GM23338 (cell line): ENCODE results near the gene GLIS2. TPM values are rescaled to one million over a fixed set of nuclear protein-coding genes. Genes with fewer than 3 reads are reported as not detected.

ENCODE experiments used
- ATAC-seq: fragments of 200-7000 bp; cut with Tn5 transposase; 3 replicates; pipeline ENCODE4 v1.9.1; 2020
- DNase-seq: peaks from one replicate; pipeline ENCODE4 v3.0.0-alpha.2; 2015; ENCODE audit warnings: low spot score
- H2AFZ ChIP-seq: fragments of 200-600 bp; sonication (generic); 2 replicates; pipeline ENCODE4 v1.8.0; 2016; ENCODE audit warnings: antibody characterized with exemption, mild to moderate bottlenecking, moderate library complexity
- H3F3A ChIP-seq: fragments of 200-600 bp; sonication (generic); replicated peaks from 2 replicates; pipeline ENCODE4 v1.8.0; 2017; ENCODE audit warnings: antibody characterized with exemption, mixed run types, low read depth
- H3K27ac ChIP-seq: fragments of 200-600 bp; sonication (generic); 2 replicates; pipeline ENCODE4 v1.6.1; 2016; ENCODE audit warnings: low read depth
- H3K27me3 ChIP-seq: fragments of 200-600 bp; sonication (generic); 2 replicates; pipeline ENCODE4 v1.8.0; 2016; ENCODE audit warnings: mild to moderate bottlenecking, mixed run types, moderate library complexity; ENCODE audit not compliant: insufficient read depth
- H3K36me3 ChIP-seq: fragments of 200-600 bp; sonication (generic); 2 replicates; pipeline ENCODE4 v1.8.0; 2016; ENCODE audit warnings: mild to moderate bottlenecking; ENCODE audit not compliant: insufficient read depth
- H3K4me1 ChIP-seq: fragments of 200-600 bp; sonication (generic); 2 replicates; pipeline ENCODE4 v1.8.0; 2016; ENCODE audit warnings: mild to moderate bottlenecking, moderate library complexity; ENCODE audit not compliant: insufficient read depth
- H3K4me2 ChIP-seq: fragments of 200-600 bp; sonication (generic); 2 replicates; pipeline ENCODE4 v1.7.1; 2017; ENCODE audit warnings: mixed run types
- H3K4me3 ChIP-seq: fragments of 200-600 bp; sonication (generic); 2 replicates; pipeline ENCODE4 v1.6.1; 2016; ENCODE audit warnings: mixed run types
- H3K79me2 ChIP-seq: fragments of 200-600 bp; sonication (generic); replicated peaks from 2 replicates; pipeline ENCODE4 v1.8.0; 2017; ENCODE audit warnings: mild to moderate bottlenecking; ENCODE audit not compliant: insufficient read depth
- H3K9me2 ChIP-seq: fragments of 200-600 bp; sonication (generic); 2 replicates; pipeline ENCODE4 v1.8.0; 2017; ENCODE audit not compliant: insufficient read depth
- H4K20me1 ChIP-seq: fragments of 200-600 bp; sonication (generic); replicated peaks from 2 replicates; pipeline ENCODE4 v1.8.0; 2017; ENCODE audit warnings: mild to moderate bottlenecking; ENCODE audit not compliant: insufficient read depth
- H3K27ac Mint-ChIP-seq: 2 replicates; pipeline ENCODE4 v1.8.0; 2020; ENCODE audit warnings: inconsistent platforms, mild to moderate bottlenecking, moderate library complexity, mixed read lengths
- H3K27me3 Mint-ChIP-seq: 3 replicates; pipeline ENCODE4 v1.8.0; 2022; ENCODE audit warnings: low read depth, mild to moderate bottlenecking, moderate library complexity, mixed read lengths, inconsistent platforms; ENCODE audit not compliant: insufficient read depth, poor library complexity
- H3K36me3 Mint-ChIP-seq: 3 replicates; pipeline ENCODE4 v1.8.0; 2021; ENCODE audit warnings: low read depth, mild to moderate bottlenecking, inconsistent platforms, moderate library complexity, mixed read lengths
- H3K4me1 Mint-ChIP-seq: 3 replicates; pipeline ENCODE4 v1.8.0; 2020; ENCODE audit warnings: mild to moderate bottlenecking, inconsistent platforms, mixed read lengths
- H3K4me3 Mint-ChIP-seq: 3 replicates; pipeline ENCODE4 v1.8.0; 2021; ENCODE audit warnings: moderate library complexity, mild to moderate bottlenecking, inconsistent platforms, mixed read lengths
- H3K9me3 Mint-ChIP-seq: 3 replicates; pipeline ENCODE4 v1.8.0; 2020; ENCODE audit warnings: moderate library complexity, mild to moderate bottlenecking, inconsistent platforms, mixed read lengths
- CTCF ChIP-seq, 2 experiments: fragments of 200-600 bp in 1 of 2; sonication (generic) in 1 of 2; conservative IDR thresholded peaks; 2 replicates each; pipeline versions ENCODE4 v1.5.1 to v1.6.1; 2016 to 2017; ENCODE audit warnings: antibody characterized with exemption in 2 of 2, low read depth in 2 of 2, mild to moderate bottlenecking in 2 of 2, moderate library complexity in 1 of 2
- EZH2 ChIP-seq: fragments of 200-600 bp; sonication (generic); IDR thresholded peaks from one replicate; pipeline ENCODE4 v1.8.0; 2017; ENCODE audit warnings: antibody characterized with exemption, mild to moderate bottlenecking, low read depth; ENCODE audit not compliant: unreplicated experiment
- EZH2phosphoT487 ChIP-seq: fragments of 200-600 bp; sonication (generic); IDR thresholded peaks from one replicate; pipeline ENCODE4 v1.8.1; 2018; ENCODE audit warnings: antibody characterized with exemption; ENCODE audit not compliant: unreplicated experiment
- JUNB ChIP-seq: IDR thresholded peaks from one replicate; pipeline ENCODE4 v1.6.1; 2016; ENCODE audit warnings: antibody characterized with exemption; ENCODE audit not compliant: unreplicated experiment
- NANOG ChIP-seq: IDR thresholded peaks from 2 replicates; pipeline ENCODE4 v1.6.1; 2016; ENCODE audit warnings: antibody characterized with exemption, borderline replicate concordance
- REST ChIP-seq: IDR thresholded peaks from one replicate; pipeline ENCODE4 v1.6.1; 2018; ENCODE audit warnings: antibody characterized with exemption; ENCODE audit not compliant: unreplicated experiment
- STAT1 ChIP-seq: IDR thresholded peaks from one replicate; pipeline ENCODE4 v1.6.1; 2016; ENCODE audit warnings: antibody characterized with exemption; ENCODE audit not compliant: unreplicated experiment
- ZNF114 ChIP-seq: fragments of 250-450 bp; sonication (Bioruptor Pico); IDR thresholded peaks from 2 replicates; pipeline ENCODE4 v1.5.0; 2020; ENCODE audit warnings: mild to moderate bottlenecking, moderate library complexity
- ZNF331 ChIP-seq: fragments of 250-450 bp; sonication (Bioruptor Pico); IDR thresholded peaks from 2 replicates; pipeline ENCODE4 v1.5.0; 2020; ENCODE audit warnings: low read depth, mild to moderate bottlenecking, moderate library complexity
- ZNF462 ChIP-seq: fragments of 250-450 bp; sonication (Bioruptor Pico); IDR thresholded peaks from 2 replicates; pipeline ENCODE4 v1.5.0; 2020; ENCODE audit warnings: mild to moderate bottlenecking, moderate library complexity
- polyA plus RNA-seq: library from polyadenylated mRNA; unstranded; fragments of >200 nt; fragmentation: Nextera tagmentation; extraction: Ambion mirVana; gene quantifications from 2 replicates; pipeline ENCODE4 v1.2.1, GENCODE V29; 2016
- total RNA-seq: library from RNA; depleted of rRNA; stranded (reverse); fragments of >200 nt; shearing (Covaris generic); gene quantifications from 2 replicates; pipeline ENCODE4 v1.2.3, GENCODE V29; 2014

Gene GLIS2
- total and polyA plus RNA-seq, 2 experiments from 2014 or later: 8.2 to 10.2 TPM

- TF ChIP-seq ZNF462 (no peak), CTCF (conservative IDR thresholded peaks at IDR 0.05; ENCODE audit: low read depth in 2 of 2) (no peak), ZNF114 (CRISPR knock-in tag) (no peak)
Measured at GRCh38 chr16:4341250-4341649, 25.4 kb downstream of the GLIS2 start (continued).

DNA sequence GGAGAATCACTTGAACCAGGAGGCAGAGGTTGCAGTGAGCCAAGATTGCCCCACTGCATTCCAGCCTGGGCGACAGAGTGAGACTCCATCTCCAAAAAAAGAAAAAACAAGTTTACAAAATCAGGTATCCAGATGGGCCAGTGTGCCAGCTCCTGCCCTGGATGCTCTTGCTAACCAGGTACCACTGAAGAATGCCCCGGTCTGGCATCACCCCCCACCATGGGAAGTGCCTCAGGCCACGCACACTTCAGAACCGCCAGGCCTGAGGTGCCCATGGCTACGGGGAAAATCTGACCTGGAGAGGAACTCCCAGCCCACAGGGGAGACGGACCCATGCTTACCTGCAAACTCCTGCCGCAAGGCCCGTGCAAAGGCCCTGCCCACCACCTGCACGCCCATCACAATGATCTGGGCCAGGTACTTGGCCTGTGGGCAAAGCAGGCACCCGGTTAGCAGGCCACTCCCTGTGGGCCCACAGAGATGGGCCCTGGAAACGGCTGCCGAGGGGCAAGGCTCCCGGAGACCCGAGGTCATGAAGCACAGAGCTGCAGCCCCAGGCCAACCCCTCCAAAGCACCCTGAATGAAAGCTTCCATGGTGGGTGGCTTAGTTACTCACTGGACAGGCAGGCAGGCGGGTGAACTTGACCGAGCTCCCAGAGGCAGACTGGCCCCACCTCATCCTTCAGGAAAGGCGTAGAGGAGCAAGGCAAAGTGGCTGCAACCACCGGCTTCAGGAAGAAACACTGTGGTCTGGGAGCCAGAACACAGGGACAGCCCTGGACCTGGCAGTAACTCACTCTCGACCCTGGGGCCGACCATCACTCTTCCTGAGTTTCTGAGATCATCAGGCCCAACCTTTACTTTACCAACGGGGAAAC, 27.2 kb downstream of the GLIS2 start:
- DNase-seq: no peak
- Histone ChIP-seq H3K9me2 (no peaks in the 10 kb centered on the region), H3K36me3 (no peaks in the 10 kb centered on the region; the same call in 1 of the 2 replicates), H3K4me2 (no peak overlapping the region), H3F3A (peaks cover 33% of the 10 kb centered on the region), H3K27ac (no peak overlapping the region), H3K27me3 (no peaks in the 10 kb centered on the region), H3K4me1 (no peaks in the 10 kb centered on the region), H3K4me3 (no peak overlapping the region), H2AFZ (no peak overlapping the region), H3K79me2 (peaks cover 57% of the 10 kb centered on the region), H4K20me1 (peaks cover 38% of the 10 kb centered on the region)
- no peak overlapping the region for H3K4me3 Mint-ChIP-seq
- peaks cover 49% of the 10 kb centered on the region for H3K36me3 Mint-ChIP-seq
- H3K9me3 Mint-ChIP-seq: peaks cover 18% of the 10 kb centered on the region
- H3K4me1 Mint-ChIP-seq: peaks cover 2% of the 10 kb centered on the region; the same call in 1 of the 3 replicates
- no peak overlapping the region for H3K27ac Mint-ChIP-seq
- no peak for ATAC-seq
- H3K27me3 Mint-ChIP-seq: peaks cover 40% of the 10 kb centered on the region
- TF ChIP-seq EZH2 (no peak), ZNF331 (no peak), EZH2phosphoT487 (no peak), NANOG (no peak), STAT1 (no peak), CTCF (conservative IDR thresholded peaks at IDR 0.05; ENCODE audit: low read depth in 2 of 2) (no peak), REST (no peak), JUNB (no peak)
